ENCODE measurements around the gene TRPV6. TPM values are rescaled to one million over a fixed set of nuclear protein-coding genes. Genes with fewer than 3 reads are reported as not detected.

The TRPV6 gene
- total RNA-seq, 1 experiment from 2014 or later = not detected

DNA sequence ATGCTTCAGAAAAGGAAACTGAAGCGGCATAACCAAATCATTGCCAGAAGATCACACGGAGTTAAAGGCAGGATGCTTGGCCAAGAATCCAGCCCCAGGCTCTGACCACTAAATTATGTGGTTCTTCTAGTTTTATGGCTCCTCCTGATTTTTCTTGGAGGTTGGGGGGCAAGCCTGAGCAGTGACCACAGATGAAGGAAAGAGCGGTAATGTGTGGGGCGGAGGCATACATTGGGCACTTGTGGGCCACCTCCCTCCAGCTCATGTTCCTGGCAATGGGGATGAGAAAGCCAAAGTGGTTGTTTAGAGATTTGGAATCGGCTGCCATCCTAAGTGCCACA lies 3.2 kb downstream of the TRPV6 start:
- Histone ChIP-seq H3K36me3 (ENCODE audit: insufficient read depth, low read length, poor library complexity, severe bottlenecking) (no peaks in the 10 kb centered on the region), H3K4me1 (ENCODE audit: insufficient read depth, low read length, poor library complexity, severe bottlenecking) (no peaks in the 10 kb centered on the region), H3K4me3 (ENCODE audit: low read depth, low read length, poor library complexity, severe bottlenecking) (no peak overlapping the region), H3K9me3 (ENCODE audit: low read depth, low read length, poor library complexity, severe bottlenecking) (no peaks in the 10 kb centered on the region), H3K27me3 (replicated peaks; ENCODE audit: insufficient read depth, low read depth, low read length, poor library complexity) (peaks cover 30% of the 10 kb centered on the region), H3K27ac (ENCODE audit: low read depth, low read length, poor library complexity, severe bottlenecking) (no peak overlapping the region)
- TF ChIP-seq EZH2 (IDR thresholded peaks at IDR 0.05; ENCODE audit: borderline replicate concordance, low read depth, low read length, poor library complexity, severe bottlenecking) = no peak
- TF ChIP-seq, protein P1, sequence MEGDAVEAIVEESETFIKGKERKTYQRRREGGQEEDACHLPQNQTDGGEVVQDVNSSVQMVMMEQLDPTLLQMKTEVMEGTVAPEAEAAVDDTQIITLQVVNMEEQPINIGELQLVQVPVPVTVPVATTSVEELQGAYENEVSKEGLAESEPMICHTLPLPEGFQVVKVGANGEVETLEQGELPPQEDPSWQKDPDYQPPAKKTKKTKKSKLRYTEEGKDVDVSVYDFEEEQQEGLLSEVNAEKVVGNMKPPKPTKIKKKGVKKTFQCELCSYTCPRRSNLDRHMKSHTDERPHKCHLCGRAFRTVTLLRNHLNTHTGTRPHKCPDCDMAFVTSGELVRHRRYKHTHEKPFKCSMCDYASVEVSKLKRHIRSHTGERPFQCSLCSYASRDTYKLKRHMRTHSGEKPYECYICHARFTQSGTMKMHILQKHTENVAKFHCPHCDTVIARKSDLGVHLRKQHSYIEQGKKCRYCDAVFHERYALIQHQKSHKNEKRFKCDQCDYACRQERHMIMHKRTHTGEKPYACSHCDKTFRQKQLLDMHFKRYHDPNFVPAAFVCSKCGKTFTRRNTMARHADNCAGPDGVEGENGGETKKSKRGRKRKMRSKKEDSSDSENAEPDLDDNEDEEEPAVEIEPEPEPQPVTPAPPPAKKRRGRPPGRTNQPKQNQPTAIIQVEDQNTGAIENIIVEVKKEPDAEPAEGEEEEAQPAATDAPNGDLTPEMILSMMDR (conservative IDR thresholded peaks at IDR 0.05; ENCODE audit: low read depth, low read length) = no peak
- POLR2A ChIA-PET (ENCODE audit: low non-redundant PET) = no interaction called here
- BruUV-seq (replicated peaks) = no TSS peak
- CTCF ChIA-PET = no interaction called here
- no peak for DNase-seq (ENCODE audit: low spot score)
- intact Hi-C loops (cut with micrococcal nuclease; ENCODE audit: unreplicated experiment) = loop anchor here (5.0 kb wide), 1 partner anchor 120 kb away; no protein-coding TSS in a partner anchor

DNA sequence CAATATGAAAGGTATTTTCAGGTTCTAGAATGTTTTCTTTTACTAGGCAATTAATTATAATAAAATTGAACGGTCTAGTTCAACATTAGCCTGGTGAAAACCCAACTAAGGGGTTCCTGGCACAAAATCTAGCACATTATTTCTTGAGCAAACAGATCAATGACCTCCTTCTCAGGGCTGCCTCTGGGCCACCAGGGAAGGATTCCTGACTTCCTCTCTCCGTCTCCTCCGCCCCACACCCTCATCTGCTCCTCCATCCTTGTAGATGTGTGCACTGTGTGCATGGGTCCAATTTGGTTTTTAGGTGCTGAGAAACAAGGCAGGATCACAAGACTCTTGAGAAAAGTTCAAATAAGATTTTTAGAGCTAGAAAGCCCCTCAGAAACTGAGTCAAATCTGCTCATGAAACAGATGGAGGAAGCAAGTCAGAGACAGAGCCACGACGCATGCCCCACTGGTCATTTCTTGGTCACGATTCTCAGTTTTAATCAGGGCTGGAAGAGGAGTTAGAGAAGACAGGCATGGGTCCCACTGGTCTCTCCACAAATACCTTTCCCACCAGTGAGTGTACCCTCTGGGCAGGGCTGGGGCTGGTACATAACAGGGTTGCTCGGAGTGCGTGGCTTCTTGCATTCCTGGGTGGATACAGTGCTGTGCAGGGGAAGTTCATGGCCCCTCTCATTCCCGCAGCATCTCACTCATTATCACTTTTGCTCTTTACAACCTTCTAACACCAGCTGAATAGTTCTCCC lies 3.8 kb downstream of the TRPV6 start:
- no peak for DNase-seq (ENCODE audit: low spot score)
- Histone ChIP-seq H3K9me3 (ENCODE audit: low read depth, low read length, poor library complexity, severe bottlenecking) (no peaks in the 10 kb centered on the region), H3K36me3 (ENCODE audit: insufficient read depth, low read length, poor library complexity, severe bottlenecking) (no peaks in the 10 kb centered on the region), H3K27me3 (replicated peaks; ENCODE audit: insufficient read depth, low read depth, low read length, poor library complexity) (peaks cover 28% of the 10 kb centered on the region), H3K4me1 (ENCODE audit: insufficient read depth, low read length, poor library complexity, severe bottlenecking) (no peaks in the 10 kb centered on the region), H3K4me3 (ENCODE audit: low read depth, low read length, poor library complexity, severe bottlenecking) (no peak overlapping the region), H3K27ac (ENCODE audit: low read depth, low read length, poor library complexity, severe bottlenecking) (no peak overlapping the region)
- intact Hi-C loops (cut with micrococcal nuclease; ENCODE audit: unreplicated experiment) = loop anchor here (2.0 to 5.0 kb wide), 2 partner anchors 121 to 333 kb away; no protein-coding TSS in a partner anchor
- no peak for TF ChIP-seq EZH2 (IDR thresholded peaks at IDR 0.05; ENCODE audit: borderline replicate concordance, low read depth, low read length, poor library complexity, severe bottlenecking)
- TF ChIP-seq, protein P1 (conservative IDR thresholded peaks at IDR 0.05; ENCODE audit: low read depth, low read length) = no peak
- CTCF ChIA-PET = interaction anchor here (1.7 kb wide), 1 partner anchor 333 kb away, joined by 5 read pairs; no protein-coding TSS in a partner anchor
- POLR2A ChIA-PET (ENCODE audit: low non-redundant PET) = no interaction called here
- no TSS peak for BruUV-seq (replicated peaks)

- DNase-seq (ENCODE audit: low spot score) = peak; percentile 22
- H3K36me3 ChIP-seq (ENCODE audit: insufficient read depth, low read length, poor library complexity, severe bottlenecking) = no peaks in the 10 kb centered on the region
- CTCF ChIA-PET = interaction anchor here (0.5 to 1.7 kb wide), 3 partner anchors 54 to 334 kb away, joined by 3 to 6 read pairs (median 5); no protein-coding TSS in a partner anchor
- no peaks in the 10 kb centered on the region for H3K4me1 ChIP-seq (ENCODE audit: insufficient read depth, low read length, poor library complexity, severe bottlenecking)
- no peak overlapping the region for H3K4me3 ChIP-seq (ENCODE audit: low read depth, low read length, poor library complexity, severe bottlenecking)
- intact Hi-C loops (cut with micrococcal nuclease; ENCODE audit: unreplicated experiment) = loop anchor here (2.0 to 5.0 kb wide), 2 partner anchors 121 to 334 kb away; no protein-coding TSS in a partner anchor
- POLR2A ChIA-PET (ENCODE audit: low non-redundant PET) = no interaction called here
- no peaks in the 10 kb centered on the region for H3K9me3 ChIP-seq (ENCODE audit: low read depth, low read length, poor library complexity, severe bottlenecking)
- BruUV-seq (replicated peaks) = no TSS peak
- no peak overlapping the region for H3K27ac ChIP-seq (ENCODE audit: low read depth, low read length, poor library complexity, severe bottlenecking)
- peaks cover 28% of the 10 kb centered on the region for H3K27me3 ChIP-seq (replicated peaks; ENCODE audit: insufficient read depth, low read depth, low read length, poor library complexity)
- TF ChIP-seq, protein P1 (conservative IDR thresholded peaks at IDR 0.05; ENCODE audit: low read depth, low read length) = peak; percentile 74
- TF ChIP-seq EZH2 (IDR thresholded peaks at IDR 0.05; ENCODE audit: borderline replicate concordance, low read depth, low read length, poor library complexity, severe bottlenecking) = no peak
Observed at GRCh38 chr7:142880876-142881505, 4.6 kb downstream of the TRPV6 start.

Measured in A673 (cell line).